A549 (cell line): Measurements from ENCODE around the gene MARCHF10. TPM values are rescaled to one million over a fixed set of nuclear protein-coding genes. Genes with fewer than 3 reads are reported as not detected.

ENCODE experiments used
- ATAC-seq, 2 experiments: fragments of 200-7000 bp in 1 of 2; fragments of >200 bp in 1 of 2; cut with Nextera tagmentation in 1 of 2; cut with Tn5 transposase in 1 of 2; 3 replicates each; pipeline versions ENCODE4 v1.8.0 to v1.9.1; 2018 to 2020; ENCODE audit warnings: mild to moderate bottlenecking in 1 of 2, moderate library complexity in 1 of 2
- CTCF ChIA-PET: fragments of 300-600 bp; sonication (Branson Sonifier 250); formaldehyde crosslinking; extraction: SDS; loops from one replicate; lab custom pipeline; 2021; ENCODE audit warnings: antibody characterized with exemption, inconsistent platforms; lab: Yijun Ruan, JAX
- POLR2A ChIA-PET: fragments of 350-600 bp; formaldehyde crosslinking; extraction: SDS; loops from one replicate; lab custom pipeline; 2021; ENCODE audit warnings: antibody characterized with exemption, inconsistent platforms; lab: Yijun Ruan, JAX
- DNase-seq, 2 experiments: peaks; one replicate each; pipeline versions ENCODE4 v3.0.0 to v3.0.0-alpha.2; 2011 to 2016; ENCODE audit warnings: low read depth in 1 of 2, low spot score in 1 of 2
- FAIRE-seq: peaks from 2 replicates; lab custom pipeline; 2011; peaks lifted over from hg19 to GRCh38; lab: Jason Lieb, UNC
- H3K27ac ChIP-seq, 2 experiments: fragments of >200 bp; sonication (Bioruptor Twin); formaldehyde crosslinking; 3 replicates each; pipeline ENCODE4 v1.5.1; 2016 to 2017
- H3K4me1 ChIP-seq: fragments of >200 bp; sonication (Bioruptor Twin); formaldehyde crosslinking; 3 replicates; pipeline ENCODE4 v1.6.1; 2016
- H3K4me2 ChIP-seq: fragments of >200 bp; sonication (Bioruptor Twin); formaldehyde crosslinking; 3 replicates; pipeline ENCODE4 v1.6.1; 2016
- H3K4me3 ChIP-seq: fragments of >200 bp; sonication (Bioruptor Twin); formaldehyde crosslinking; 3 replicates; pipeline ENCODE4 v1.5.1; 2016
- H3K9me3 ChIP-seq: fragments of >200 bp; sonication (Bioruptor Twin); formaldehyde crosslinking; 3 replicates; pipeline ENCODE4 v1.6.1; 2016
- ATOH8 ChIP-seq: fragments of 250-450 bp; sonication (Bioruptor Pico); IDR thresholded peaks from 2 replicates; pipeline ENCODE4 v1.5.0; 2020; ENCODE audit warnings: low read depth, mild to moderate bottlenecking, moderate library complexity
- CBX2 ChIP-seq: fragments of 200-600 bp; sonication (generic); IDR thresholded peaks from 2 replicates; pipeline ENCODE4 v1.6.1; 2016; ENCODE audit warnings: low read depth, mild to moderate bottlenecking, borderline replicate concordance
- CBX8 ChIP-seq: fragments of 200-600 bp; sonication (generic); IDR thresholded peaks from 2 replicates; pipeline ENCODE4 v1.6.1; 2016
- CHD2 ChIP-seq: fragments of 150-350 bp; IDR thresholded peaks from 2 replicates; pipeline ENCODE4 v1.6.1; 2014; ENCODE audit warnings: low read length; ENCODE audit not compliant: partially characterized antibody
- CHD4 ChIP-seq: fragments of 200-600 bp; sonication (generic); IDR thresholded peaks from 2 replicates; pipeline ENCODE4 v1.6.1; 2016; ENCODE audit warnings: antibody characterized with exemption, mild to moderate bottlenecking, borderline replicate concordance
- EHF ChIP-seq: fragments of 250-450 bp; sonication (Bioruptor Pico); IDR thresholded peaks from 2 replicates; pipeline ENCODE4 v1.5.0; 2020; ENCODE audit warnings: mild to moderate bottlenecking
- EHMT2 ChIP-seq: fragments of 200-600 bp; sonication (generic); IDR thresholded peaks from 2 replicates; pipeline ENCODE4 v1.6.1; 2016; ENCODE audit warnings: antibody characterized with exemption, low read depth, mild to moderate bottlenecking, moderate library complexity
- EP300 ChIP-seq, 2 experiments: fragments of >200 bp; sonication (Bioruptor Twin); formaldehyde crosslinking; IDR thresholded peaks; 2 replicates in 1 of 2; 3 replicates in 1 of 2; pipeline ENCODE4 v1.6.1; 2016 to 2017
- ESRRA ChIP-seq: fragments of 150-350 bp; IDR thresholded peaks from 2 replicates; pipeline ENCODE4 v1.6.1; 2014; ENCODE audit warnings: mild to moderate bottlenecking, low read length, borderline replicate concordance
- FOSB ChIP-seq: fragments of 250-450 bp; sonication (Bioruptor Pico); IDR thresholded peaks from 2 replicates; pipeline ENCODE4 v1.5.0; 2020; ENCODE audit warnings: mild to moderate bottlenecking, moderate library complexity
- FOSL2 ChIP-seq, 2 experiments: fragments of 450-650 bp in 1 of 2; fragments of >200 bp in 1 of 2; sonication (Bioruptor Twin) in 1 of 2; formaldehyde crosslinking; IDR thresholded peaks; 2 replicates each; pipeline versions ENCODE4 v1.5.0 to v1.6.1; 2016 to 2020; ENCODE audit warnings: mild to moderate bottlenecking in 1 of 2, moderate library complexity in 1 of 2
- HOXA7 ChIP-seq: fragments of 250-450 bp; sonication (Bioruptor Pico); IDR thresholded peaks from 2 replicates; pipeline ENCODE4 v1.5.0; 2020; ENCODE audit warnings: mild to moderate bottlenecking, moderate library complexity
- HOXB13 ChIP-seq: fragments of 250-450 bp; sonication (Bioruptor Pico); IDR thresholded peaks from 2 replicates; pipeline ENCODE4 v1.5.0; 2020; ENCODE audit warnings: low read depth, mild to moderate bottlenecking, moderate library complexity
- HOXB5 ChIP-seq: fragments of 250-450 bp; sonication (Bioruptor Pico); IDR thresholded peaks from 2 replicates; pipeline ENCODE4 v1.5.0; 2020; ENCODE audit warnings: mild to moderate bottlenecking, moderate library complexity
- JUN ChIP-seq, 2 experiments: fragments of >200 bp; sonication (Bioruptor Twin); formaldehyde crosslinking; IDR thresholded peaks; 2 replicates in 1 of 2; 3 replicates in 1 of 2; pipeline ENCODE4 v1.6.1; 2016 to 2017
- KDM1A ChIP-seq: fragments of 200-600 bp; sonication (generic); IDR thresholded peaks from 2 replicates; pipeline ENCODE4 v1.6.1; 2016; ENCODE audit warnings: low read depth, mild to moderate bottlenecking
- KDM5A ChIP-seq: fragments of 200-600 bp; sonication (generic); IDR thresholded peaks from 2 replicates; pipeline ENCODE4 v1.6.1; 2016; ENCODE audit warnings: antibody characterized with exemption, mild to moderate bottlenecking
- MAFK ChIP-seq: fragments of 450-650 bp; IDR thresholded peaks from 2 replicates; pipeline ENCODE4 v1.6.1; 2014; ENCODE audit not compliant: partially characterized antibody
- MYC ChIP-seq: IDR thresholded peaks from 2 replicates; pipeline ENCODE4 v1.6.1; 2012; ENCODE audit warnings: mild to moderate bottlenecking, inconsistent platforms, low read length, improper control_type of control experiment, borderline replicate concordance
- NPAS2 ChIP-seq: fragments of 250-450 bp; sonication (Bioruptor Pico); IDR thresholded peaks from 2 replicates; pipeline ENCODE4 v1.8.0; 2022; ENCODE audit warnings: mild to moderate bottlenecking, moderate library complexity, borderline replicate concordance
- NR3C1 ChIP-seq: fragments of >200 bp; sonication (Bioruptor Twin); formaldehyde crosslinking; IDR thresholded peaks from 3 replicates; pipeline ENCODE4 v1.6.1; 2017
- PHF8 ChIP-seq: fragments of 200-600 bp; sonication (generic); IDR thresholded peaks from 2 replicates; pipeline ENCODE4 v1.6.1; 2016; ENCODE audit warnings: low read depth, mild to moderate bottlenecking, antibody characterized with exemption, moderate library complexity, borderline replicate concordance
- POLR2A ChIP-seq: IDR thresholded peaks from 2 replicates; pipeline ENCODE4 v1.6.1; 2012; ENCODE audit warnings: mild to moderate bottlenecking, low read length
- RAD21 ChIP-seq, 2 experiments: fragments of >200 bp in 1 of 2; sonication (Bioruptor Twin) in 1 of 2; formaldehyde crosslinking in 1 of 2; IDR thresholded peaks in 1 of 2; conservative IDR thresholded peaks in 1 of 2; 2 replicates in 1 of 2; 3 replicates in 1 of 2; pipeline ENCODE4 v1.6.1; 2012 to 2018; ENCODE audit warnings: inconsistent platforms in 1 of 2
- RCOR1 ChIP-seq: fragments of 150-350 bp; IDR thresholded peaks from 2 replicates; pipeline ENCODE4 v1.6.1; 2014; ENCODE audit warnings: antibody characterized with exemption, low read length, low read depth
- RFX5 ChIP-seq: fragments of 450-650 bp; IDR thresholded peaks from 2 replicates; pipeline ENCODE4 v1.7.1; 2014; ENCODE audit warnings: antibody characterized with exemption, mild to moderate bottlenecking, moderate library complexity
- ZFP36 ChIP-seq: fragments of 450-650 bp; IDR thresholded peaks from 2 replicates; pipeline ENCODE4 v1.6.1; 2014; ENCODE audit warnings: borderline replicate concordance; ENCODE audit not compliant: partially characterized antibody
- WGBS: methylation state at CpG from one replicate; pipeline ENCODE4 v1.1.6; 2017; ENCODE audit errors: missing lambda C conversion rate; 5-methylcytosine and 5-hydroxymethylcytosine counted together
- polyA plus RNA-seq, 4 experiments: library from polyadenylated mRNA; depleted of rRNA in 3 of 4; stranded (reverse); fragments of >200 nt; fragmentation: RNase III in 1 of 4; extraction: RNeasy Plus Mini Kit Qiagen cat#74134 plus additional on column Dnase treatment in 1 of 4; gene quantifications; 2 replicates in 3 of 4; 3 replicates in 1 of 4; pipeline ENCODE4 v1.2.3, GENCODE V29; 2011 to 2017
- TF ChIP-seq, protein P1 (sequence below): IDR thresholded peaks from 2 replicates; pipeline ENCODE4 v1.6.1; 2012; ENCODE audit warnings: low read depth, borderline replicate concordance
- TF ChIP-seq, protein P2 (sequence below): fragments of 250-450 bp; sonication (Bioruptor Pico); IDR thresholded peaks from 2 replicates; pipeline ENCODE4 v1.5.0; 2021; ENCODE audit warnings: mild to moderate bottlenecking, moderate library complexity, borderline replicate concordance
- TF ChIP-seq, protein P3 (sequence below): fragments of >200 bp; sonication (Bioruptor Twin); formaldehyde crosslinking; IDR thresholded peaks from 2 replicates; pipeline ENCODE4 v1.6.1; 2016

The MARCHF10 gene
- polyA plus RNA-seq, 2 of the 4 experiments (the other 2 are of a cell fraction), result 0.43 to 0.57 TPM

DNA sequence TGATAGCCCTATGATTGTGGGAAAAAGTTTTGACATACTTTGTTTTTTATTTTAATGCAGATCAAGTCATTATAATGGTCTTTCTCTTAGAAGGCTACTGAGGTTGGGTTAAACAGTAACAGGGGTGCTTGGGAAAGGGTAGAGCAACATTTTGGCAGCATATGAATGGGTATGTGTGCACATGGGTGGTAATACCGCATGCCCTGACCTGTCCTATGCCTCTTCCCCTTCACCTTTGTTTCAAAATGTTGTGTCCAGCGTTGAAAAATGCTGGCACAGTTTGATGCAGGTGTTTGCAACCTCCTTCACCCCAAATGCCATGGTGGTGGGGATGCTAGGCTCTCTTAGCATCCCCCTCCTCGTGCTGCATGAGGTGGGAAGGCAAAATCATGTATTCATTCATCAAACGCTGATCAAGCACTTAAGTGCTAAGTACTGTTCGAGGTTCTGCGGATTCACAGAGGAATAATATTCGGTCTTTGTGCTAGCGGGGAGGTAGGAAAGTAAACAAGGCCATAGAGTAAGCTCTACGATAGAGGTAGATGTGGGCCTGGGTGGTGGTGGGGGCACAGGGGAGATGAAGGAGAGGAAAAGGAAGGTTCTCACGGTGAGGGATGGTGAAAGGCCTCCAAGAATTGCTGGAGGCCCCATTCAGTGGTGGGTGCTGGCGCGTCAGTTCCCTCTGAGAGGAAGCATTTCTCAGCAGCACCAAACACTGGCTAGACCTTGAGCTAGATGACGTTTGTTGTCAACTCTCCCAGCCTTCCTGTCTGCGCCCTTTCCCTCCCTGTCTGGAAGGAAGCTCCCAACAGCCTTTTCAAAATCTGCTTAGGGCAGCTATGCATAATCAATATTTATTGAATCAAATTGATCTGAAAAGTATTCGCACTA is 13.3 kb upstream of the MARCHF10 start:
- TF ChIP-seq, protein P1, sequence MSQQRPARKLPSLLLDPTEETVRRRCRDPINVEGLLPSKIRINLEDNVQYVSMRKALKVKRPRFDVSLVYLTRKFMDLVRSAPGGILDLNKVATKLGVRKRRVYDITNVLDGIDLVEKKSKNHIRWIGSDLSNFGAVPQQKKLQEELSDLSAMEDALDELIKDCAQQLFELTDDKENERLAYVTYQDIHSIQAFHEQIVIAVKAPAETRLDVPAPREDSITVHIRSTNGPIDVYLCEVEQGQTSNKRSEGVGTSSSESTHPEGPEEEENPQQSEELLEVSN, result no peak
- TF ChIP-seq MAFK, result peak; percentile 80
- Histone ChIP-seq H3K9me3 (no peaks in the 10 kb centered on the region), H3K4me3 (no peak overlapping the region), H3K27ac (peak overlapping the region; percentile 91 to 95), H3K4me1 (peaks cover 75% of the 10 kb centered on the region), H3K4me2 (peak overlapping the region; percentile 73; the same call in 2 of the 3 replicates)
- DNase-seq (no peak), ATAC-seq (no peak), FAIRE-seq (no peak)
- 92% methylated on average over 15 of the region's 15 CpGs for WGBS
- ChIA-PET CTCF (interaction anchor here (0.7 to 2.2 kb wide), 12 partner anchors 10 to 122 kb away, joined by 3 to 8 read pairs (median 4); no protein-coding TSS in a partner anchor), POLR2A (no interaction called here)

DNA sequence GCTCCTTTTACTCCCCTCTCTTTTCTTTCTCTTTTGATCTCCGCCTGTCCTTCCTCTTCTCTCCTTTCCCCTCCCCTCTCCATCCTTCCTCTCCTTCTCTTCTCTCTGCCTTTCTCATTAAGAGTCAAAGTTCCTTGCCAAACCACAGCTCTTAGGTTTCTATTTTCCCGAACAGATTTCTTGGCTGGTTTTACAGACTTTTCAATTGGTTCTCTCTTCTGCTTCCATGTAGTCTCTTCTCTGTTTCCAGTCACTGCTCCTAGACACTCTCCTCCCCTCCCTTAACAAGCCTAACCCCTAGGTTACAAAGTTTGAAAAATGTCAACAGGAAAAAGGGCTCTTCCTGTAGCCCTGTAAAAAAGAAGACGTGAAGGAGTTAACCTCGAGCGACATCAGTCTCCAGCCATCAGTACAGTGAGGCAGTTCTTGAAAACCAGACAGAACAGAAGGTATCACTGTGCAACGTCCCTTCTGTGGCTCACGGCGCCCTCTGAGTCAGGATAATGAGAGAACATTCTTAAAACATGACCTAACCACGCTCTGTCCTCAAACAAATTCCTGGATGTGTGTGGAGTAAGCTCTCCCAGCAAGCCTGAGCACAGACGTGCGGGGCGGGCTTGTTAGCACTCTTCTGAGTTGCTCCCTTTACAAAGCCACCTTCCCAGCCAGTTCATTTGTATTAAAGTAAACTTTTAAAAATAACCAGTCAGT is 11.6 kb upstream of the MARCHF10 start:
- DNase-seq (peak; percentile 96 to 97), FAIRE-seq (peak; percentile 94), ATAC-seq (peak; percentile 94 to 98)
- H3K9me3 ChIP-seq, result no peaks in the 10 kb centered on the region
- H3K4me1 ChIP-seq, result peaks cover 65% of the 10 kb centered on the region
- H3K4me2 ChIP-seq, result peak overlapping the region; percentile 73
- WGBS, result 9% methylated on average over 12 of the region's 12 CpGs
- ChIA-PET CTCF (interaction anchor here (0.6 to 2.2 kb wide), 14 partner anchors 8 to 149 kb away, joined by 3 to 9 read pairs (median 4); partner anchors contain the start of gene MARCHF10), POLR2A (interaction anchor here (1.0 to 3.0 kb wide), 5 partner anchors 15 to 146 kb away, joined by 3 to 17 read pairs (median 5); partner anchors contain the start of gene TANC2)
- H3K4me3 ChIP-seq, result no peak overlapping the region
- H3K27ac ChIP-seq, result peak overlapping the region; percentile 91 to 95
- TF ChIP-seq, protein P2, sequence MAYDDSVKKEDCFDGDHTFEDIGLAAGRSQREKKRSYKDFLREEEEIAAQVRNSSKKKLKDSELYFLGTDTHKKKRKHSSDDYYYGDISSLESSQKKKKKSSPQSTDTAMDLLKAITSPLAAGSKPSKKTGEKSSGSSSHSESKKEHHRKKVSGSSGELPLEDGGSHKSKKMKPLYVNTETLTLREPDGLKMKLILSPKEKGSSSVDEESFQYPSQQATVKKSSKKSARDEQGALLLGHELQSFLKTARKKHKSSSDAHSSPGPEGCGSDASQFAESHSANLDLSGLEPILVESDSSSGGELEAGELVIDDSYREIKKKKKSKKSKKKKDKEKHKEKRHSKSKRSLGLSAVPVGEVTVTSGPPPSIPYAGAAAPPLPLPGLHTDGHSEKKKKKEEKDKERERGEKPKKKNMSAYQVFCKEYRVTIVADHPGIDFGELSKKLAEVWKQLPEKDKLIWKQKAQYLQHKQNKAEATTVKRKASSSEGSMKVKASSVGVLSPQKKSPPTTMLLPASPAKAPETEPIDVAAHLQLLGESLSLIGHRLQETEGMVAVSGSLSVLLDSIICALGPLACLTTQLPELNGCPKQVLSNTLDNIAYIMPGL (CRISPR knock-in tag), result no peak
- TF ChIP-seq EHMT2 (no peak), FOSB (CRISPR knock-in tag) (no peak), HOXB13 (CRISPR knock-in tag) (no peak), RCOR1 (no peak), KDM1A (no peak), CHD4 (no peak), CBX8 (no peak), EP300 (IDR thresholded peaks at IDR 0.05) (peak in 1 of 2 experiments; percentile 80; a peak in 3 of 5 replicates), CHD2 (peak; percentile 23), FOSL2 (IDR thresholded peaks at IDR 0.05) (peak; percentile 64; the same call in 1 of the 2 replicates), FOSL2 (CRISPR knock-in tag; IDR thresholded peaks at IDR 0.05) (peak; percentile 90), RFX5 (no peak; the same call in 1 of the 2 replicates), EHF (no peak), MYC (no peak), HOXB5 (no peak), NPAS2 (CRISPR knock-in tag) (no peak), POLR2A (no peak), ESRRA (no peak), HOXA7 (CRISPR knock-in tag) (no peak), PHF8 (no peak), RAD21 (conservative IDR thresholded peaks at IDR 0.05 in 1 of 2, IDR thresholded peaks at IDR 0.05 in 1 of 2) (peak; percentile 53 to 66; a peak in 4 of 5 replicates), JUN (IDR thresholded peaks at IDR 0.05) (peak; percentile 83 to 88; a peak in 4 of 5 replicates), NR3C1 (no peak), CBX2 (no peak), ZFP36 (no peak), ATOH8 (CRISPR knock-in tag) (peak; percentile 60; the same call in 1 of the 2 replicates), KDM5A (no peak)
- TF ChIP-seq, protein P1, result peak; percentile 68; the same call in 1 of the 2 replicates
- TF ChIP-seq, protein P3, sequence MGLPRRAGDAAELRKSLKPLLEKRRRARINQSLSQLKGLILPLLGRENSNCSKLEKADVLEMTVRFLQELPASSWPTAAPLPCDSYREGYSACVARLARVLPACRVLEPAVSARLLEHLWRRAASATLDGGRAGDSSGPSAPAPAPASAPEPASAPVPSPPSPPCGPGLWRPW, result no peak
